GM12878 (cell line): ENCODE results near the gene MAGEA10. TPM values are rescaled to one million over a fixed set of nuclear protein-coding genes. Genes with fewer than 3 reads are reported as not detected.

Experiments
- ATAC-seq: fragments of 200-7000 bp; cut with Tn5 transposase; 3 replicates; pipeline ENCODE4 v1.9.1; 2020; ENCODE audit warnings: mild to moderate bottlenecking, moderate library complexity
- BruUV-seq: library from RNA; stranded (reverse); fragments of 400-500 nt; replicated peaks from 2 replicates; lab custom pipeline; 2021; lab: Mats Ljungman, UMichigan
- CTCF ChIA-PET: fragments of 300-600 bp; sonication (Branson Sonifier 250); formaldehyde crosslinking; extraction: SDS; loops from one replicate; lab custom pipeline; 2021; ENCODE audit warnings: inconsistent platforms; lab: Yijun Ruan, JAX
- POLR2A ChIA-PET: fragments of 350-600 bp; formaldehyde crosslinking; extraction: SDS; loops from one replicate; lab custom pipeline; 2021; ENCODE audit warnings: inconsistent platforms; lab: Charles Lee
- RAD21 ChIA-PET: fragments of 300-600 bp; sonication (Branson Sonifier 250); formaldehyde crosslinking; loops from one replicate; lab custom pipeline; 2023; ENCODE audit warnings: antibody characterized with exemption; ENCODE audit not compliant: unreplicated experiment; lab: Charles Lee
- SMC1A ChIA-PET: fragments of 300-600 bp; sonication (Branson Sonifier 250); formaldehyde crosslinking; loops from one replicate; lab custom pipeline; 2023; ENCODE audit not compliant: unreplicated experiment, uncharacterized antibody; lab: Charles Lee
- DNase-seq: peaks from one replicate; pipeline ENCODE4 v3.0.0-alpha.2; 2011; ENCODE audit warnings: low read depth, low spot score
- FAIRE-seq: peaks from 3 replicates; lab custom pipeline; 2011; peaks lifted over from hg19 to GRCh38; lab: Jason Lieb, UNC
- H2AFZ ChIP-seq: 2 replicates; pipeline ENCODE4 v1.6.0; 2011; ENCODE audit warnings: low read depth, low read length, control low read depth; ENCODE audit not compliant: control insufficient read depth
- H3K27ac ChIP-seq: 2 replicates; pipeline ENCODE4 v1.5.1; 2011; ENCODE audit warnings: control low read depth; ENCODE audit not compliant: control insufficient read depth, insufficient read depth
- H3K27me3 ChIP-seq, 2 experiments: replicated peaks in 1 of 2; 2 replicates each; pipeline versions ENCODE4 v1.6.0 to v1.6.1; 2011; ENCODE audit warnings: low read length in 1 of 2; ENCODE audit not compliant: control insufficient read depth in 2 of 2, insufficient read depth in 2 of 2
- H3K36me3 ChIP-seq, 2 experiments: 2 replicates each; pipeline ENCODE4 v1.5.1; 2011; ENCODE audit warnings: low read length in 1 of 2; ENCODE audit not compliant: control insufficient read depth in 2 of 2, insufficient read depth in 2 of 2
- H3K4me1 ChIP-seq: 2 replicates; pipeline ENCODE4 v1.6.1; 2011; ENCODE audit warnings: mild to moderate bottlenecking, low read length, moderate library complexity, mixed read lengths; ENCODE audit not compliant: control insufficient read depth, insufficient read depth
- H3K4me2 ChIP-seq: 2 replicates; pipeline ENCODE4 v1.6.0; 2011; ENCODE audit warnings: control low read depth; ENCODE audit not compliant: control insufficient read depth, insufficient read depth
- H3K4me3 ChIP-seq: fragments of 200-600 bp; sonication (generic); 2 replicates; pipeline ENCODE4 v1.5.1; 2016
- H3K79me2 ChIP-seq: 2 replicates; pipeline ENCODE4 v1.6.0; 2011; ENCODE audit warnings: low read length; ENCODE audit not compliant: control insufficient read depth, insufficient read depth
- H3K9ac ChIP-seq: 2 replicates; pipeline ENCODE4 v1.8.0; 2011; ENCODE audit warnings: low read length, control low read depth, mixed read lengths; ENCODE audit not compliant: control insufficient read depth, insufficient read depth
- H3K9me3 ChIP-seq: replicated peaks from 3 replicates; pipeline ENCODE4 v1.5.1; 2011; ENCODE audit warnings: mild to moderate bottlenecking, low read length; ENCODE audit not compliant: control insufficient read depth, insufficient read depth
- H4K20me1 ChIP-seq: 2 replicates; pipeline ENCODE4 v1.6.0; 2011; ENCODE audit not compliant: control insufficient read depth, insufficient read depth
- ATF3 ChIP-seq: IDR thresholded peaks from 2 replicates; pipeline ENCODE4 v1.6.1; 2011; ENCODE audit warnings: low read depth, mild to moderate bottlenecking, low read length, moderate library complexity, borderline replicate concordance; ENCODE audit errors: extremely low read depth
- CBX5 ChIP-seq: sonication (generic); IDR thresholded peaks from 2 replicates; pipeline ENCODE4 v1.6.1; 2016; ENCODE audit warnings: low read depth, moderate library complexity, mild to moderate bottlenecking, inconsistent platforms
- MAX ChIP-seq: IDR thresholded peaks from 2 replicates; pipeline ENCODE4 v1.6.1; 2012; ENCODE audit warnings: low read depth, low read length, improper control_type of control experiment
- POLR2AphosphoS2 ChIP-seq: IDR thresholded peaks from 2 replicates; pipeline ENCODE4 v1.6.1; 2011; ENCODE audit warnings: low read depth, mild to moderate bottlenecking, low read length, improper control_type of control experiment, moderate library complexity
- SP1 ChIP-seq: IDR thresholded peaks from one replicate; pipeline ENCODE4 v1.6.1; 2011; ENCODE audit warnings: low read depth, low read length
- ZBTB40 ChIP-seq: fragments of 450-650 bp; IDR thresholded peaks from 2 replicates; pipeline ENCODE4 v1.6.1; 2016; ENCODE audit warnings: mild to moderate bottlenecking, moderate library complexity, borderline replicate concordance
- ZNF207 ChIP-seq: fragments of 450-650 bp; IDR thresholded peaks from 2 replicates; pipeline ENCODE4 v1.6.1; 2014; ENCODE audit warnings: antibody characterized with exemption, mild to moderate bottlenecking, borderline replicate concordance
- WGBS: methylation state at CpG from one replicate; pipeline ENCODE4 v1.1.6; 2016; ENCODE audit warnings: low lambda C conversion rate; ENCODE audit not compliant: insufficient replicate concordance, insufficient coverage; ENCODE audit errors: missing lambda C conversion rate; 5-methylcytosine and 5-hydroxymethylcytosine counted together
- in situ Hi-C: fragments of 300-500 bp; cut with MboI; formaldehyde crosslinking; loops from 9 replicates; pipeline ENCODE4 v1.14.3; 2018; ENCODE audit warnings: mixed read lengths
- intact Hi-C: fragments of 100-400 bp; cut with micrococcal nuclease; formaldehyde crosslinking; loops from one replicate; pipeline ENCODE4 v1.14.2; 2022; ENCODE audit not compliant: unreplicated experiment
- polyA plus RNA-seq, 11 experiments: library from polyadenylated mRNA; depleted of rRNA in 4 of 11; unstranded in 6 of 11; stranded (reverse) in 5 of 11; fragments of >200 nt; fragmentation: Nextera tagmentation in 4 of 11; fragmentation: Illumina TruSeq in 1 of 11; extraction: Ambion mirVana in 4 of 11; extraction: Trizol in 1 of 11; gene quantifications; 1 replicate in 1 of 11; 2 replicates in 10 of 11; pipeline versions ENCODE4 v1.2.1 to v1.2.3, GENCODE V29; 2011 to 2016; ENCODE audit warnings: inconsistent platforms in 2 of 11, missing spikeins in 2 of 11, low read depth in 1 of 11
- total RNA-seq, 4 experiments: library from RNA; depleted of rRNA in 3 of 4; stranded (reverse); fragments of >200 nt in 3 of 4; fragmentation: Illumina TruSeq in 1 of 4; extraction: Trizol in 1 of 4; gene quantifications; 2 replicates each; pipeline versions ENCODE4 v1.2.1 to v1.2.3, GENCODE V29; 2013 to 2021
- TF ChIP-seq, protein P1 (sequence below): fragments of 450-650 bp; IDR thresholded peaks from 2 replicates; pipeline ENCODE4 v1.6.1; 2018; ENCODE audit warnings: mild to moderate bottlenecking, low read depth, moderate library complexity; ENCODE audit not compliant: partially characterized antibody
- TF ChIP-seq, protein P2 (sequence below): fragments of 450-650 bp; IDR thresholded peaks from 2 replicates; pipeline ENCODE4 v1.6.1; 2017; ENCODE audit warnings: low read depth, mild to moderate bottlenecking, moderate library complexity
- TF ChIP-seq, protein P3 (sequence below): fragments of 450-650 bp; IDR thresholded peaks from 2 replicates; pipeline ENCODE4 v1.6.1; 2014; ENCODE audit warnings: mild to moderate bottlenecking

MAGEA10 gene
- total and polyA plus RNA-seq, 10 of the 15 experiments (the other 5 are each of a cell fraction or from before 2014, with no cell fraction given) = not detected

DNA sequence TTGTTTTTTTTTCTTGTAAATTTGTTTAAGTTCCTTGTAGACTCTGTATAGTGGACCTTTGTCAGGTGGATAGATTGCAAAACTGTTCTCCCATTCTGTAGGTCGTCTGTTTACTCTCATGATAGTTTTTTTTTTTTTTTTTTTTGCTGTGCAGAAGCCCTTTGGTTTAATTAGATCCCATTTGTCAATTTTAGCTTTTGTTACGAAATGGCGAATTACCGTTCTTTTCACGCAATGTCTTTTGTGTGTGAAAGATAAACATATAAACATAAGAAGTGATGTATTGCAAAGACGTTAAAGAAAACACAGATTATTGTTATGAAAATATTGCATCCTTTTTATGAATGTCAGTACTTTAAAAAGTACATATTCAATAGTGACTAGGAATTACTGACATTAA, 34.5 kb downstream of the MAGEA10 start:
- RAD21 ChIA-PET = no interaction called here
- intact Hi-C loops (no loop called here), in situ Hi-C loops (no loop called here)
- no peaks in the 10 kb centered on the region for H4K20me1 ChIP-seq
- H3K27me3 ChIP-seq = no peaks in the 10 kb centered on the region
- POLR2A ChIA-PET = no interaction called here
- DNase-seq (no peak), ATAC-seq (no peak), FAIRE-seq (no peak)
- BruUV-seq = no TSS peak
- SMC1A ChIA-PET = no interaction called here
- H3K9me3 ChIP-seq = no peaks in the 10 kb centered on the region
- H3K27ac ChIP-seq = no peak overlapping the region
- no peaks in the 10 kb centered on the region for H3K36me3 ChIP-seq
- CTCF ChIA-PET = no interaction called here
- no peak overlapping the region for H3K4me3 ChIP-seq
- H3K4me2 ChIP-seq = no peak overlapping the region
- no peak overlapping the region for H3K9ac ChIP-seq
- no peaks in the 10 kb centered on the region for H3K4me1 ChIP-seq
- 46% methylated on average over 6 of the region's 6 CpGs for WGBS
- no peak overlapping the region for H2AFZ ChIP-seq
- no peaks in the 10 kb centered on the region for H3K79me2 ChIP-seq
- TF ChIP-seq POLR2AphosphoS2 (no peak), ZNF207 (no peak), SP1 (no peak), ZBTB40 (no peak), MAX (no peak), ATF3 (no peak), CBX5 (no peak)
- TF ChIP-seq, protein P1, sequence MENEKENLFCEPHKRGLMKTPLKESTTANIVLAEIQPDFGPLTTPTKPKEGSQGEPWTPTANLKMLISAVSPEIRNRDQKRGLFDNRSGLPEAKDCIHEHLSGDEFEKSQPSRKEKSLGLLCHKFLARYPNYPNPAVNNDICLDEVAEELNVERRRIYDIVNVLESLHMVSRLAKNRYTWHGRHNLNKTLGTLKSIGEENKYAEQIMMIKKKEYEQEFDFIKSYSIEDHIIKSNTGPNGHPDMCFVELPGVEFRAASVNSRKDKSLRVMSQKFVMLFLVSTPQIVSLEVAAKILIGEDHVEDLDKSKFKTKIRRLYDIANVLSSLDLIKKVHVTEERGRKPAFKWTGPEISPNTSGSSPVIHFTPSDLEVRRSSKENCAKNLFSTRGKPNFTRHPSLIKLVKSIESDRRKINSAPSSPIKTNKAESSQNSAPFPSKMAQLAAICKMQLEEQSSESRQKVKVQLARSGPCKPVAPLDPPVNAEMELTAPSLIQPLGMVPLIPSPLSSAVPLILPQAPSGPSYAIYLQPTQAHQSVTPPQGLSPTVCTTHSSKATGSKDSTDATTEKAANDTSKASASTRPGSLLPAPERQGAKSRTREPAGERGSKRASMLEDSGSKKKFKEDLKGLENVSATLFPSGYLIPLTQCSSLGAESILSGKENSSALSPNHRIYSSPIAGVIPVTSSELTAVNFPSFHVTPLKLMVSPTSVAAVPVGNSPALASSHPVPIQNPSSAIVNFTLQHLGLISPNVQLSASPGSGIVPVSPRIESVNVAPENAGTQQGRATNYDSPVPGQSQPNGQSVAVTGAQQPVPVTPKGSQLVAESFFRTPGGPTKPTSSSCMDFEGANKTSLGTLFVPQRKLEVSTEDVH = no peak
- TF ChIP-seq, protein P2, sequence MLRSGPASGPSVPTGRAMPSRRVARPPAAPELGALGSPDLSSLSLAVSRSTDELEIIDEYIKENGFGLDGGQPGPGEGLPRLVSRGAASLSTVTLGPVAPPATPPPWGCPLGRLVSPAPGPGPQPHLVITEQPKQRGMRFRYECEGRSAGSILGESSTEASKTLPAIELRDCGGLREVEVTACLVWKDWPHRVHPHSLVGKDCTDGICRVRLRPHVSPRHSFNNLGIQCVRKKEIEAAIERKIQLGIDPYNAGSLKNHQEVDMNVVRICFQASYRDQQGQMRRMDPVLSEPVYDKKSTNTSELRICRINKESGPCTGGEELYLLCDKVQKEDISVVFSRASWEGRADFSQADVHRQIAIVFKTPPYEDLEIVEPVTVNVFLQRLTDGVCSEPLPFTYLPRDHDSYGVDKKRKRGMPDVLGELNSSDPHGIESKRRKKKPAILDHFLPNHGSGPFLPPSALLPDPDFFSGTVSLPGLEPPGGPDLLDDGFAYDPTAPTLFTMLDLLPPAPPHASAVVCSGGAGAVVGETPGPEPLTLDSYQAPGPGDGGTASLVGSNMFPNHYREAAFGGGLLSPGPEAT = no peak
- TF ChIP-seq, protein P3, sequence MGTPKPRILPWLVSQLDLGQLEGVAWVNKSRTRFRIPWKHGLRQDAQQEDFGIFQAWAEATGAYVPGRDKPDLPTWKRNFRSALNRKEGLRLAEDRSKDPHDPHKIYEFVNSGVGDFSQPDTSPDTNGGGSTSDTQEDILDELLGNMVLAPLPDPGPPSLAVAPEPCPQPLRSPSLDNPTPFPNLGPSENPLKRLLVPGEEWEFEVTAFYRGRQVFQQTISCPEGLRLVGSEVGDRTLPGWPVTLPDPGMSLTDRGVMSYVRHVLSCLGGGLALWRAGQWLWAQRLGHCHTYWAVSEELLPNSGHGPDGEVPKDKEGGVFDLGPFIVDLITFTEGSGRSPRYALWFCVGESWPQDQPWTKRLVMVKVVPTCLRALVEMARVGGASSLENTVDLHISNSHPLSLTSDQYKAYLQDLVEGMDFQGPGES = no peak
